ENCODE results near the gene SAFB. TPM values are rescaled to one million over a fixed set of nuclear protein-coding genes. Genes with fewer than 3 reads are reported as not detected.

Gene SAFB
- total and polyA plus RNA-seq, 2 experiments from 2014 or later, result 36.5 to 49.4 TPM

GRCh38 chr19:5707576-5708575 is 85.0 kb downstream of the SAFB start:
- 92 to 95% methylated on average over 34 to 35 of the region's 37 CpGs for WGBS, 2 experiments (ENCODE audit: low coverage in 1 of 2, low lambda C conversion rate in 2 of 2, missing lambda C conversion rate in 2 of 2)
- no peaks in the 10 kb centered on the region for H3F3A ChIP-seq (ENCODE audit: insufficient read depth)

GRCh38 chr19:5711025-5711424 is 88.1 kb downstream of the SAFB start:
- in situ Hi-C loops (cut with MboI), result no loop called here
- peaks cover 36% of the 10 kb centered on the region for H3K36me3 ChIP-seq (ENCODE audit: low read depth)

More at GRCh38 chr19:5707576-5708575, 85.0 kb downstream of the SAFB start:
- Histone ChIP-seq H3K4me1 (ENCODE audit: insufficient read depth) (no peaks in the 10 kb centered on the region), H3K9ac (no peak overlapping the region), H3K79me2 (ENCODE audit: insufficient read depth) (peaks cover 30% of the 10 kb centered on the region), H3K36me3 (ENCODE audit: low read depth) (peaks cover 36% of the 10 kb centered on the region), H3K27ac (no peak overlapping the region), H2AFZ (no peak overlapping the region), H3K27me3 (replicated peaks; ENCODE audit: insufficient read depth) (no peaks in the 10 kb centered on the region), H3K4me3 (no peak overlapping the region), H3K9me3 (ENCODE audit: low read depth) (no peaks in the 10 kb centered on the region), H3K4me2 (ENCODE audit: unreplicated experiment) (no peak overlapping the region), H3K9me2 (ENCODE audit: insufficient read depth) (no peaks in the 10 kb centered on the region), H4K20me1 (ENCODE audit: insufficient read depth) (no peaks in the 10 kb centered on the region)
- no peak for DNase-seq
- in situ Hi-C loops (cut with MboI), result no loop called here
- TF ChIP-seq EZH2phosphoT487 (IDR thresholded peaks at IDR 0.05; ENCODE audit: insufficient read depth, low read depth), result no peak
- no peak for TF ChIP-seq EZH2 (IDR thresholded peaks at IDR 0.05; ENCODE audit: insufficient read depth, poor library complexity, severe bottlenecking)

GRCh38 chr19:5711713-5712161 is 88.9 kb downstream of the SAFB start:
- TF ChIP-seq EZH2phosphoT487 (IDR thresholded peaks at IDR 0.05; ENCODE audit: insufficient read depth, low read depth) (no peak), EZH2 (IDR thresholded peaks at IDR 0.05; ENCODE audit: insufficient read depth, poor library complexity, severe bottlenecking) (no peak)
- Histone ChIP-seq H4K20me1 (ENCODE audit: insufficient read depth) (peaks cover 4% of the 10 kb centered on the region), H3K9me2 (ENCODE audit: insufficient read depth) (no peaks in the 10 kb centered on the region), H3K9ac (no peak overlapping the region), H3K9me3 (ENCODE audit: low read depth) (no peaks in the 10 kb centered on the region), H3K4me2 (ENCODE audit: unreplicated experiment) (no peak overlapping the region), H3K4me3 (no peak overlapping the region), H3K4me1 (ENCODE audit: insufficient read depth) (no peaks in the 10 kb centered on the region), H2AFZ (no peak overlapping the region), H3K79me2 (ENCODE audit: insufficient read depth) (peaks cover 57% of the 10 kb centered on the region), H3K27ac (no peak overlapping the region), H3F3A (ENCODE audit: insufficient read depth) (no peaks in the 10 kb centered on the region; the same call in 1 of the 2 replicates), H3K36me3 (ENCODE audit: low read depth) (peaks cover 32% of the 10 kb centered on the region), H3K27me3 (replicated peaks; ENCODE audit: insufficient read depth) (no peaks in the 10 kb centered on the region)
- in situ Hi-C loops (cut with MboI), result no loop called here
- DNase-seq, result no peak
- 92 to 96% methylated on average over 16 to 25 of the region's 25 CpGs for WGBS, 2 experiments (ENCODE audit: low coverage in 1 of 2, low lambda C conversion rate in 2 of 2, missing lambda C conversion rate in 2 of 2)

More at GRCh38 chr19:5711025-5711424, 88.1 kb downstream of the SAFB start:
- no peak overlapping the region for H2AFZ ChIP-seq
- peaks cover 4% of the 10 kb centered on the region for H4K20me1 ChIP-seq (ENCODE audit: insufficient read depth)
- no peaks in the 10 kb centered on the region for H3F3A ChIP-seq (ENCODE audit: insufficient read depth)
- H3K27me3 ChIP-seq (replicated peaks; ENCODE audit: insufficient read depth), result no peaks in the 10 kb centered on the region
- no peak for TF ChIP-seq EZH2phosphoT487 (IDR thresholded peaks at IDR 0.05; ENCODE audit: insufficient read depth, low read depth)
- no peak overlapping the region for H3K4me3 ChIP-seq
- no peaks in the 10 kb centered on the region for H3K9me3 ChIP-seq (ENCODE audit: low read depth)
- WGBS, 2 experiments (ENCODE audit: low coverage in 1 of 2, low lambda C conversion rate in 2 of 2, missing lambda C conversion rate in 2 of 2), result 97 to 98% methylated on average over 8 of the region's 8 CpGs
- no peak overlapping the region for H3K4me2 ChIP-seq (ENCODE audit: unreplicated experiment)
- no peak for DNase-seq
- no peaks in the 10 kb centered on the region for H3K9me2 ChIP-seq (ENCODE audit: insufficient read depth)
- no peaks in the 10 kb centered on the region for H3K4me1 ChIP-seq (ENCODE audit: insufficient read depth)
- peaks cover 50% of the 10 kb centered on the region for H3K79me2 ChIP-seq (ENCODE audit: insufficient read depth)
- no peak overlapping the region for H3K9ac ChIP-seq
- H3K27ac ChIP-seq, result no peak overlapping the region

GRCh38 chr19:5713228-5713627 is 90.3 kb downstream of the SAFB start:
- in situ Hi-C loops (cut with MboI), result no loop called here
- no peak overlapping the region for H3K4me3 ChIP-seq
- no peak for TF ChIP-seq EZH2phosphoT487 (IDR thresholded peaks at IDR 0.05; ENCODE audit: insufficient read depth, low read depth)
- H4K20me1 ChIP-seq (ENCODE audit: insufficient read depth), result peaks cover 8% of the 10 kb centered on the region
- no peak overlapping the region for H3K9ac ChIP-seq
- H2AFZ ChIP-seq, result no peak overlapping the region
- no peak overlapping the region for H3K27ac ChIP-seq
- H3K79me2 ChIP-seq (ENCODE audit: insufficient read depth), result peaks cover 72% of the 10 kb centered on the region
- no peaks in the 10 kb centered on the region for H3K9me3 ChIP-seq (ENCODE audit: low read depth)
- peaks cover 11% of the 10 kb centered on the region for H3F3A ChIP-seq (ENCODE audit: insufficient read depth)
- no peaks in the 10 kb centered on the region for H3K27me3 ChIP-seq (replicated peaks; ENCODE audit: insufficient read depth)
- 92 to 96% methylated on average over 9 of the region's 9 CpGs for WGBS, 2 experiments (ENCODE audit: low coverage in 1 of 2, low lambda C conversion rate in 2 of 2, missing lambda C conversion rate in 2 of 2)
- no peak overlapping the region for H3K4me2 ChIP-seq (ENCODE audit: unreplicated experiment)
- no peaks in the 10 kb centered on the region for H3K9me2 ChIP-seq (ENCODE audit: insufficient read depth)
- no peak for DNase-seq
- peaks cover 14% of the 10 kb centered on the region for H3K4me1 ChIP-seq (ENCODE audit: insufficient read depth)
- peaks cover 38% of the 10 kb centered on the region for H3K36me3 ChIP-seq (ENCODE audit: low read depth)
